ENCODE data around the gene PARD6A. TPM values are rescaled to one million over a fixed set of nuclear protein-coding genes. Genes with fewer than 3 reads are reported as not detected.
A peak's percentile ranks its signal among the peaks of the same experiment; 100 is the strongest.

The PARD6A gene
- total RNA-seq, 1 experiment from 2014 or later = 10.8 TPM

DNA sequence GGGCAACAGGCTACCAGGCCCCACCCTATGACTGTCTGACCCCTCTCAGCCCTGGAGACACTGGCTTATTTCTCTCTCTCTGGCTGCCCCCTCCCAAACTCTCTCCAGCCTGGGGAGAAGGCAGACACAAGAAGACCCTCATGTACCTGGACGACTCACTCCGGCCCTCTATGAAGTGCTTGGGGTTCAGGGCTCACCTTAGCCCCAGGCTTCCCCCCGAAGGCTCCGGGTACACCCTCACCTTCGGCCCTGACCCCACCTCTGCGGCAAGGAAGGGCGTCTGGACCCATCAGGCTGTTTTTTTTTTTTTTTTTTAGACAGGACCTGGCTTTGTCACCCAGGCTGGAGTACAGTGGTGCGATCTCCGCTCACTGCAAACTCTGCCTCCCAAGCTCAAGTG is 16.7 kb upstream of the PARD6A start:
- peak overlapping the region; percentile 57 to 75; a peak in 4 of 5 replicates for H3K4me3 Mint-ChIP-seq
- no peak for DNase-seq
- peaks cover 8% of the 10 kb centered on the region for H3K27me3 Mint-ChIP-seq (ENCODE audit: low read depth)
- WGBS (ENCODE audit: extremely low coverage, insufficient read length, low lambda C conversion rate) = no CpG with 5 or more reads among the region's 9 CpGs
- Histone ChIP-seq H3K27me3 (ENCODE audit: insufficient read depth, low read length) (no peaks in the 10 kb centered on the region), H2AK5ac (ENCODE audit: insufficient read length, low read length) (no peak overlapping the region), H2BK5ac (ENCODE audit: insufficient read length, low read length) (no peak overlapping the region), H2AFZ (ENCODE audit: low read length) (no peak overlapping the region), H3K4me1 (ENCODE audit: insufficient read depth, low read length) (no peaks in the 10 kb centered on the region), H3K18ac (ENCODE audit: insufficient read length, low read depth, low read length) (no peak overlapping the region), H4K20me1 (ENCODE audit: control insufficient read depth, insufficient read depth, insufficient read length) (no peaks in the 10 kb centered on the region), H3T11ph (ENCODE audit: low read length) (no peak overlapping the region), H4K5ac (ENCODE audit: insufficient read length, low read depth, low read length) (no peak overlapping the region), H2BK12ac (ENCODE audit: insufficient read length, low read depth, low read length) (no peak overlapping the region), H3K9me3 (ENCODE audit: control insufficient read depth, low read depth, low read length) (no peaks in the 10 kb centered on the region), H3K27ac (ENCODE audit: insufficient read length, low read depth, low read length) (no peak overlapping the region), H3K9ac (ENCODE audit: extremely low read depth, insufficient read length, low read length) (no peak overlapping the region), H3K23ac (ENCODE audit: insufficient read length, low read depth, low read length) (no peak overlapping the region), H3K23me2 (ENCODE audit: insufficient read length, low read depth, low read length, poor library complexity, severe bottlenecking) (peaks cover 8% of the 10 kb centered on the region), H4K8ac (replicated peaks; ENCODE audit: insufficient read length, low read depth, low read length) (no peak overlapping the region), H2BK120ac (ENCODE audit: low read depth, low read length, poor library complexity, severe bottlenecking) (no peak overlapping the region), H3K56ac (ENCODE audit: insufficient read length, low read depth, low read length) (no peak overlapping the region), H3K14ac (ENCODE audit: insufficient read depth, low read length) (no peak overlapping the region), H3K4ac (ENCODE audit: low read depth, low read length) (no peak overlapping the region), H3K79me2 (ENCODE audit: insufficient read depth, low read length) (no peaks in the 10 kb centered on the region), H2BK20ac (ENCODE audit: low read depth, low read length, poor library complexity, severe bottlenecking) (no peak overlapping the region), H4K91ac (ENCODE audit: insufficient read length, low read depth, low read length) (no peak overlapping the region), H3K4me2 (ENCODE audit: insufficient read depth, insufficient read length, low read length) (no peak overlapping the region), H3K79me1 (ENCODE audit: insufficient read depth, low read depth, low read length, poor library complexity, severe bottlenecking) (no peaks in the 10 kb centered on the region), H2BK15ac (ENCODE audit: low read depth, low read length) (no peak overlapping the region)
- TF ChIP-seq, protein P1, sequence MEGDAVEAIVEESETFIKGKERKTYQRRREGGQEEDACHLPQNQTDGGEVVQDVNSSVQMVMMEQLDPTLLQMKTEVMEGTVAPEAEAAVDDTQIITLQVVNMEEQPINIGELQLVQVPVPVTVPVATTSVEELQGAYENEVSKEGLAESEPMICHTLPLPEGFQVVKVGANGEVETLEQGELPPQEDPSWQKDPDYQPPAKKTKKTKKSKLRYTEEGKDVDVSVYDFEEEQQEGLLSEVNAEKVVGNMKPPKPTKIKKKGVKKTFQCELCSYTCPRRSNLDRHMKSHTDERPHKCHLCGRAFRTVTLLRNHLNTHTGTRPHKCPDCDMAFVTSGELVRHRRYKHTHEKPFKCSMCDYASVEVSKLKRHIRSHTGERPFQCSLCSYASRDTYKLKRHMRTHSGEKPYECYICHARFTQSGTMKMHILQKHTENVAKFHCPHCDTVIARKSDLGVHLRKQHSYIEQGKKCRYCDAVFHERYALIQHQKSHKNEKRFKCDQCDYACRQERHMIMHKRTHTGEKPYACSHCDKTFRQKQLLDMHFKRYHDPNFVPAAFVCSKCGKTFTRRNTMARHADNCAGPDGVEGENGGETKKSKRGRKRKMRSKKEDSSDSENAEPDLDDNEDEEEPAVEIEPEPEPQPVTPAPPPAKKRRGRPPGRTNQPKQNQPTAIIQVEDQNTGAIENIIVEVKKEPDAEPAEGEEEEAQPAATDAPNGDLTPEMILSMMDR (conservative IDR thresholded peaks at IDR 0.05) = no peak
- H3K9me3 Mint-ChIP-seq = no peaks in the 10 kb centered on the region
- peaks cover 3 to 6% of the 10 kb centered on the region in 2 experiments; a peak in 2 of 4 replicates for H3K4me1 Mint-ChIP-seq
- no peak overlapping the region for H3K27ac Mint-ChIP-seq
- peaks cover 2 to 9% (median 7%) of the 10 kb centered on the region in 3 experiments; a peak in 4 of 7 replicates for H3K36me3 Mint-ChIP-seq (ENCODE audit: insufficient read depth in 1 of 3, low read depth in 3 of 3)
